GM18505 (cell line): Measurements from ENCODE around the gene AK5.
"Not testable (repeated sequence)": the region's sequence is repeated elsewhere in the genome, so short reads cannot be mapped to it uniquely, and the experiment has no call there.

Experiments used
- ATAC-seq: cut with Tn5 transposase; IDR thresholded peaks from one replicate; pipeline ENCODE4 v1.9.1; 2021; ENCODE audit not compliant: unreplicated experiment
- POLR2A ChIP-seq: IDR thresholded peaks from 4 replicates; pipeline ENCODE4 v1.6.1; 2011; ENCODE audit warnings: borderline replicate concordance; ENCODE audit not compliant: insufficient read depth, insufficient read length; ENCODE audit errors: extremely low read depth

AK5 gene

GRCh38 chr1:77513839-77514763 lies 232.3 kb downstream of the AK5 start:
- no peak for TF ChIP-seq POLR2A
- ATAC-seq = no peak

- no peak for ATAC-seq
These were observed 233.3 kb downstream of the AK5 start for GRCh38 chr1:77514921-77515776.

GRCh38 chr1:77516106-77516505 lies 234.3 kb downstream of the AK5 start:
- no peak for ATAC-seq
- no peak for TF ChIP-seq POLR2A

More at GRCh38 chr1:77514921-77515776, 233.3 kb downstream of the AK5 start:
- no peak for TF ChIP-seq POLR2A

GRCh38 chr1:77524038-77524437 lies 242.2 kb downstream of the AK5 start:
- TF ChIP-seq POLR2A = no peak
- ATAC-seq = no peak

GRCh38 chr1:77531149-77531548 lies 249.3 kb downstream of the AK5 start:
- ATAC-seq = not testable (repeated sequence)

- ATAC-seq = not testable (repeated sequence)
These were observed 249.9 kb downstream of the AK5 start for GRCh38 chr1:77531596-77532280.

GRCh38 chr1:77532641-77533040 lies 250.8 kb downstream of the AK5 start:
- no peak for ATAC-seq
- TF ChIP-seq POLR2A = no peak

GRCh38 chr1:77533660-77534305 lies 252.0 kb downstream of the AK5 start:
- no peak for TF ChIP-seq POLR2A
- ATAC-seq = no peak

- no peak for ATAC-seq
- no peak for TF ChIP-seq POLR2A
These were observed 252.6 kb downstream of the AK5 start for GRCh38 chr1:77534456-77534855.

GRCh38 chr1:77536813-77537212 lies 255.0 kb downstream of the AK5 start:
- TF ChIP-seq POLR2A = no peak
- no peak for ATAC-seq

GRCh38 chr1:77538956-77539518 lies 257.2 kb downstream of the AK5 start:
- peak; percentile 56 for ATAC-seq

GRCh38 chr1:77539519-77540142 lies 257.8 kb downstream of the AK5 start:
- ATAC-seq = no peak
- TF ChIP-seq POLR2A = no peak

More at GRCh38 chr1:77538956-77539518, 257.2 kb downstream of the AK5 start:
- no peak for TF ChIP-seq POLR2A

GRCh38 chr1:77540501-77541161 lies 258.8 kb downstream of the AK5 start:
- no peak for TF ChIP-seq POLR2A
- ATAC-seq = peak; percentile 34
